HCT116 (cell line): Measurements from ENCODE around the gene IMPA2. TPM values are rescaled to one million over a fixed set of nuclear protein-coding genes. Genes with fewer than 3 reads are reported as not detected.

Experiments
- ATAC-seq: fragments of 200-7000 bp; cut with Tn5 transposase; 2 replicates; pipeline ENCODE4 v1.9.1; 2020; ENCODE audit warnings: mild to moderate bottlenecking, moderate library complexity
- BruUV-seq: library from RNA; stranded (reverse); fragments of 400-500 nt; replicated peaks from 2 replicates; lab custom pipeline; 2021; lab: Mats Ljungman, UMichigan
- CTCF ChIA-PET: fragments of 300-600 bp; sonication (Branson Sonifier 250); formaldehyde crosslinking; loops from one replicate; lab custom pipeline; 2021; ENCODE audit warnings: antibody characterized with exemption; lab: Charles Lee
- POLR2A ChIA-PET: fragments of 300-600, 350-600 bp; sonication (Branson Sonifier 250); formaldehyde crosslinking; loops from one replicate; lab custom pipeline; 2021; ENCODE audit warnings: antibody characterized with exemption; lab: Charles Lee
- RAD21 ChIA-PET, 2 experiments: fragments of 300-600 bp; sonication (Branson Sonifier 250); formaldehyde crosslinking; loops; one replicate each; lab custom pipeline; 2023; ENCODE audit warnings: low total read pairs in 2 of 2; ENCODE audit not compliant: uncharacterized antibody in 2 of 2, unreplicated experiment in 2 of 2, low non-redundant PET in 1 of 2; lab: Charles Lee
- DNase-seq: peaks from one replicate; pipeline ENCODE4 v3.0.0-alpha.2; 2010; ENCODE audit warnings: low read depth, low spot score
- H2AFZ ChIP-seq: fragments of 200-600 bp; shearing (Covaris generic), sonication (generic); 2 replicates; pipeline ENCODE4 v1.6.1; 2017; ENCODE audit warnings: low read depth, mixed run types, mixed read lengths, antibody characterized with exemption, low read length; ENCODE audit not compliant: poor library complexity, severe bottlenecking
- H3K27ac ChIP-seq: 2 replicates; pipeline ENCODE4 v1.5.1; 2012; ENCODE audit warnings: low read depth, low read length
- H3K27me3 ChIP-seq: fragments of 200-600 bp; sonication (generic); 2 replicates; pipeline ENCODE4 v1.6.1; 2016; ENCODE audit warnings: mixed run types, low read length, mixed read lengths; ENCODE audit not compliant: insufficient read depth
- H3K36me3 ChIP-seq, 2 experiments: fragments of 200-500 bp in 1 of 2; fragments of 200-600 bp in 1 of 2; sonication (Bioruptor generic) in 1 of 2; sonication (generic) in 1 of 2; 2 replicates each; pipeline versions ENCODE4 v1.5.1 to v1.6.1; 2014 to 2016; ENCODE audit warnings: low read length in 2 of 2, inconsistent platforms in 1 of 2, mixed read lengths in 1 of 2, mixed run types in 1 of 2; ENCODE audit not compliant: insufficient read depth in 2 of 2, control insufficient read depth in 1 of 2
- H3K4me1 ChIP-seq, 2 experiments: fragments of 200-600 bp in 1 of 2; sonication (generic) in 1 of 2; 2 replicates each; pipeline versions ENCODE4 v1.5.1 to v1.6.1; 2012 to 2017; ENCODE audit warnings: low read length in 2 of 2, inconsistent platforms in 1 of 2, mild to moderate bottlenecking in 1 of 2, mixed read lengths in 1 of 2, mixed run types in 1 of 2, moderate library complexity in 1 of 2; ENCODE audit not compliant: insufficient read depth in 2 of 2, control insufficient read depth in 1 of 2
- H3K4me2 ChIP-seq: fragments of 200-600 bp; sonication (generic); 2 replicates; pipeline ENCODE4 v1.6.1; 2017; ENCODE audit warnings: mixed run types, low read length, mixed read lengths
- H3K4me3 ChIP-seq, 2 experiments: fragments of 200-600 bp in 1 of 2; sonication (generic) in 1 of 2; replicated peaks in 1 of 2; 2 replicates each; pipeline ENCODE4 v1.5.1; 2011 to 2016; ENCODE audit warnings: low read length in 2 of 2, control low read depth in 1 of 2, low read depth in 1 of 2, mild to moderate bottlenecking in 1 of 2, mixed read lengths in 1 of 2, mixed run types in 1 of 2
- H3K79me2 ChIP-seq: fragments of 200-600 bp; sonication (generic); 2 replicates; pipeline ENCODE4 v1.6.1; 2017; ENCODE audit warnings: mild to moderate bottlenecking, mixed run types, low read length, moderate library complexity, mixed read lengths; ENCODE audit not compliant: insufficient read depth
- H3K9ac ChIP-seq: fragments of 200-600 bp; sonication (generic); 2 replicates; pipeline ENCODE4 v1.6.1; 2016; ENCODE audit warnings: low read length, mixed read lengths
- H3K9me2 ChIP-seq: fragments of 200-600 bp; sonication (generic), shearing (Covaris generic); 2 replicates; pipeline ENCODE4 v1.6.1; 2017; ENCODE audit warnings: mixed run types, mild to moderate bottlenecking, moderate library complexity; ENCODE audit not compliant: insufficient read depth
- H3K9me3 ChIP-seq, 2 experiments: fragments of 200-500 bp in 1 of 2; fragments of 200-600 bp in 1 of 2; sonication (Bioruptor generic) in 1 of 2; sonication (generic) in 1 of 2; 2 replicates each; pipeline ENCODE4 v1.6.1; 2014 to 2017; ENCODE audit warnings: low read length in 2 of 2, mixed read lengths in 2 of 2, inconsistent platforms in 1 of 2, low read depth in 1 of 2, mild to moderate bottlenecking in 1 of 2, mixed run types in 1 of 2, moderate library complexity in 1 of 2; ENCODE audit not compliant: control insufficient read depth in 1 of 2, insufficient read depth in 1 of 2
- H4K20me1 ChIP-seq: fragments of 200-600 bp; sonication (generic), shearing (Covaris generic); 2 replicates; pipeline ENCODE4 v1.6.1; 2017; ENCODE audit warnings: mixed run types, mild to moderate bottlenecking, moderate library complexity; ENCODE audit not compliant: insufficient read depth
- ATF3 ChIP-seq: IDR thresholded peaks from 2 replicates; pipeline ENCODE4 v1.6.1; 2012
- CBX3 ChIP-seq: IDR thresholded peaks from 2 replicates; pipeline ENCODE4 v1.6.1; 2012; ENCODE audit warnings: low read depth
- EGR1 ChIP-seq: IDR thresholded peaks from 2 replicates; pipeline ENCODE4 v1.6.1; 2012; ENCODE audit warnings: low read depth
- EZH2 ChIP-seq: fragments of 200-600 bp; sonication (generic); IDR thresholded peaks from 2 replicates; pipeline ENCODE4 v1.6.1; 2017; ENCODE audit warnings: antibody characterized with exemption, mixed run types
- EZH2phosphoT487 ChIP-seq: fragments of 200-600 bp; IDR thresholded peaks from 2 replicates; pipeline ENCODE4 v1.6.1; 2018; ENCODE audit warnings: antibody characterized with exemption, borderline replicate concordance
- JUND ChIP-seq: IDR thresholded peaks from 2 replicates; pipeline ENCODE4 v1.6.1; 2012
- POLR2A ChIP-seq: IDR thresholded peaks from 2 replicates; pipeline ENCODE4 v1.7.0; 2011; ENCODE audit warnings: borderline replicate concordance; ENCODE audit not compliant: insufficient read depth, insufficient read length; ENCODE audit errors: extremely low read depth
- POLR2AphosphoS5 ChIP-seq: IDR thresholded peaks from 2 replicates; pipeline ENCODE4 v1.6.1; 2011; ENCODE audit warnings: mild to moderate bottlenecking, low read depth, low read length, moderate library complexity
- SIN3A ChIP-seq: IDR thresholded peaks from 2 replicates; pipeline ENCODE4 v1.6.1; 2012; ENCODE audit warnings: low read depth
- SP1 ChIP-seq: IDR thresholded peaks from 2 replicates; pipeline ENCODE4 v1.6.1; 2012; ENCODE audit warnings: low read depth
- SRF ChIP-seq: IDR thresholded peaks from 2 replicates; pipeline ENCODE4 v1.6.1; 2012; ENCODE audit warnings: low read depth
- TCF7L2 ChIP-seq: IDR thresholded peaks from 2 replicates; pipeline ENCODE4 v1.7.0; 2011; ENCODE audit warnings: borderline replicate concordance, inconsistent platforms; ENCODE audit not compliant: insufficient read depth, insufficient read length; ENCODE audit errors: extremely low read depth
- YY1 ChIP-seq: IDR thresholded peaks from 2 replicates; pipeline ENCODE4 v1.6.1; 2011; ENCODE audit warnings: low read length, low read depth, moderate library complexity, mild to moderate bottlenecking; ENCODE audit not compliant: insufficient replicate concordance; ENCODE audit errors: extremely low read depth
- ZFX ChIP-seq: fragments of 450-650 bp; IDR thresholded peaks from 2 replicates; pipeline ENCODE4 v1.6.1; 2017
- intact Hi-C: fragments of 100-400 bp; cut with micrococcal nuclease; formaldehyde crosslinking; loops from 2 replicates; pipeline ENCODE4 v1.10.0; 2022
- total RNA-seq: library from RNA; stranded (reverse); gene quantifications from one replicate; pipeline ENCODE4 v1.2.1, GENCODE V29; 2021; ENCODE audit not compliant: unreplicated experiment
- TF ChIP-seq, protein P1 (sequence below), 3 experiments: fragments of 200-600 bp in 1 of 3; sonication (generic) in 1 of 3; IDR thresholded peaks in 2 of 3; conservative IDR thresholded peaks in 1 of 3; 2 replicates each; pipeline ENCODE4 v1.5.1; 2012 to 2017; ENCODE audit warnings: low read depth in 2 of 3, low read length in 2 of 3, antibody characterized with exemption in 1 of 3, borderline replicate concordance in 1 of 3, control low read depth in 1 of 3, mild to moderate bottlenecking in 1 of 3, mixed read lengths in 1 of 3, mixed run types in 1 of 3, moderate library complexity in 1 of 3; ENCODE audit not compliant: insufficient read depth in 1 of 3
- TF ChIP-seq, protein P2 (sequence below): IDR thresholded peaks from 2 replicates; pipeline ENCODE4 v1.6.1; 2012; ENCODE audit warnings: low read depth

Gene IMPA2
- total RNA-seq, 1 experiment from 2014 or later, result 32.5 TPM

DNA sequence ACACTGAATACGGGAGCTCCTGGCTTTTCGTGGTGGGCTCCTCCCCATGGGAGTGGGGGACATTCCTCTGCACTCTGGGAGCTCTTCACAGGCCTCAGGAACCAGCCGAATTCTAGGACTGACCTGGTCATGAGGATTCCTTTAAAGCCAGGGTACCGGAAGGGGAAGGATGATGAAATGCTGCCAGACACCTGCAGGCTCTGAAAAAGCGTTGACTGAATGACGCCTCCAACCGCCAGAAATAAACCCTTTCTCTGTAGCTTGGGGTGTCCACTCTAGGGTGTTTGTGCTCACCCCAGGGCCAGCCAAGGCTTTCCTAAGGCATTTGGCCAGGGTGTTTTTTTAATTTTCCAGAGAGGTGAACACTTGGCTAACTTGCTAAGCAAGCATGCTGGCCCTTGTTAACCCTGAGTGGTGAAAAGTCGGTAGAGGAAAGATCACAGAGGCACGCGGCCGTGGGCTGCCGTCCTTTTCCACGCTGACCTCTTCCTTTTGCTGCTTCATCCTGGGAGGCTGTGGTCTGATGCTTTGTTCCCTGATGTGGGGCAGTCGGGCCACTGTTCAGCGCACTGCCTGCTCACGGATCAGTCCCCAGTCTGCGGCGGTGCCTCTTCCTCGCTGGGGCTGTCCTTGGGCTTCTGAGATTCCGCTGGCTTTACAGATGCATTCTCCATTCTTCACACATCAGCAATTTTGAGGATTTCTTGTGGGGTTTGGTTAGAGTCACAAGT lies 32.0 kb downstream of the IMPA2 start:
- BruUV-seq, result no TSS peak
- Histone ChIP-seq H3K27ac (no peak overlapping the region), H3K4me2 (no peak overlapping the region), H3K4me3 (no peak overlapping the region), H3K27me3 (no peaks in the 10 kb centered on the region), H2AFZ (no peak overlapping the region), H4K20me1 (no peaks in the 10 kb centered on the region), H3K9me3 (no peaks in the 10 kb centered on the region), H3K9ac (no peak overlapping the region), H3K36me3 (no peaks in the 10 kb centered on the region; a peak in 2 of 4 replicates), H3K79me2 (no peaks in the 10 kb centered on the region), H3K9me2 (no peaks in the 10 kb centered on the region), H3K4me1 (no peaks in the 10 kb centered on the region)
- intact Hi-C loops, result no loop called here
- ATAC-seq (no peak), DNase-seq (no peak)
- ChIA-PET POLR2A (no interaction called here), RAD21 (no interaction called here), CTCF (interaction anchor here (1.3 kb wide), 1 partner anchor 75 kb away, joined by 4 read pairs; no protein-coding TSS in a partner anchor)
- TF ChIP-seq TCF7L2 (no peak), SRF (no peak), EGR1 (no peak), JUND (no peak), POLR2AphosphoS5 (no peak), CBX3 (no peak), YY1 (no peak)

- Histone ChIP-seq H3K36me3 (no peaks in the 10 kb centered on the region; a peak in 2 of 4 replicates), H3K9me3 (no peaks in the 10 kb centered on the region), H3K9ac (no peak overlapping the region), H3K27ac (no peak overlapping the region), H3K4me3 (no peak overlapping the region), H2AFZ (no peak overlapping the region), H3K27me3 (no peaks in the 10 kb centered on the region), H4K20me1 (no peaks in the 10 kb centered on the region), H3K4me2 (no peak overlapping the region), H3K79me2 (no peaks in the 10 kb centered on the region), H3K9me2 (no peaks in the 10 kb centered on the region), H3K4me1 (no peaks in the 10 kb centered on the region)
- ATAC-seq, result no peak
- intact Hi-C loops, result no loop called here
- BruUV-seq, result no TSS peak
- RAD21 ChIA-PET, result no interaction called here
- no peak for DNase-seq
- POLR2A ChIA-PET, result no interaction called here
- CTCF ChIA-PET, result interaction anchor here (0.6 kb wide), 1 partner anchor 12 kb away, joined by 3 read pairs; no protein-coding TSS in a partner anchor
- TF ChIP-seq SIN3A, result no peak
- TF ChIP-seq TCF7L2, result no peak
- no peak for TF ChIP-seq SP1
- TF ChIP-seq, protein P1, sequence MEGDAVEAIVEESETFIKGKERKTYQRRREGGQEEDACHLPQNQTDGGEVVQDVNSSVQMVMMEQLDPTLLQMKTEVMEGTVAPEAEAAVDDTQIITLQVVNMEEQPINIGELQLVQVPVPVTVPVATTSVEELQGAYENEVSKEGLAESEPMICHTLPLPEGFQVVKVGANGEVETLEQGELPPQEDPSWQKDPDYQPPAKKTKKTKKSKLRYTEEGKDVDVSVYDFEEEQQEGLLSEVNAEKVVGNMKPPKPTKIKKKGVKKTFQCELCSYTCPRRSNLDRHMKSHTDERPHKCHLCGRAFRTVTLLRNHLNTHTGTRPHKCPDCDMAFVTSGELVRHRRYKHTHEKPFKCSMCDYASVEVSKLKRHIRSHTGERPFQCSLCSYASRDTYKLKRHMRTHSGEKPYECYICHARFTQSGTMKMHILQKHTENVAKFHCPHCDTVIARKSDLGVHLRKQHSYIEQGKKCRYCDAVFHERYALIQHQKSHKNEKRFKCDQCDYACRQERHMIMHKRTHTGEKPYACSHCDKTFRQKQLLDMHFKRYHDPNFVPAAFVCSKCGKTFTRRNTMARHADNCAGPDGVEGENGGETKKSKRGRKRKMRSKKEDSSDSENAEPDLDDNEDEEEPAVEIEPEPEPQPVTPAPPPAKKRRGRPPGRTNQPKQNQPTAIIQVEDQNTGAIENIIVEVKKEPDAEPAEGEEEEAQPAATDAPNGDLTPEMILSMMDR (IDR thresholded peaks at IDR 0.05 in 2 of 3, conservative IDR thresholded peaks at IDR 0.05 in 1 of 3; ENCODE audit: borderline replicate concordance in 1 of 3, insufficient read depth in 1 of 3, low read depth in 2 of 3, low read length in 2 of 3), result no peak
- no peak for TF ChIP-seq CBX3
- TF ChIP-seq, protein P2, sequence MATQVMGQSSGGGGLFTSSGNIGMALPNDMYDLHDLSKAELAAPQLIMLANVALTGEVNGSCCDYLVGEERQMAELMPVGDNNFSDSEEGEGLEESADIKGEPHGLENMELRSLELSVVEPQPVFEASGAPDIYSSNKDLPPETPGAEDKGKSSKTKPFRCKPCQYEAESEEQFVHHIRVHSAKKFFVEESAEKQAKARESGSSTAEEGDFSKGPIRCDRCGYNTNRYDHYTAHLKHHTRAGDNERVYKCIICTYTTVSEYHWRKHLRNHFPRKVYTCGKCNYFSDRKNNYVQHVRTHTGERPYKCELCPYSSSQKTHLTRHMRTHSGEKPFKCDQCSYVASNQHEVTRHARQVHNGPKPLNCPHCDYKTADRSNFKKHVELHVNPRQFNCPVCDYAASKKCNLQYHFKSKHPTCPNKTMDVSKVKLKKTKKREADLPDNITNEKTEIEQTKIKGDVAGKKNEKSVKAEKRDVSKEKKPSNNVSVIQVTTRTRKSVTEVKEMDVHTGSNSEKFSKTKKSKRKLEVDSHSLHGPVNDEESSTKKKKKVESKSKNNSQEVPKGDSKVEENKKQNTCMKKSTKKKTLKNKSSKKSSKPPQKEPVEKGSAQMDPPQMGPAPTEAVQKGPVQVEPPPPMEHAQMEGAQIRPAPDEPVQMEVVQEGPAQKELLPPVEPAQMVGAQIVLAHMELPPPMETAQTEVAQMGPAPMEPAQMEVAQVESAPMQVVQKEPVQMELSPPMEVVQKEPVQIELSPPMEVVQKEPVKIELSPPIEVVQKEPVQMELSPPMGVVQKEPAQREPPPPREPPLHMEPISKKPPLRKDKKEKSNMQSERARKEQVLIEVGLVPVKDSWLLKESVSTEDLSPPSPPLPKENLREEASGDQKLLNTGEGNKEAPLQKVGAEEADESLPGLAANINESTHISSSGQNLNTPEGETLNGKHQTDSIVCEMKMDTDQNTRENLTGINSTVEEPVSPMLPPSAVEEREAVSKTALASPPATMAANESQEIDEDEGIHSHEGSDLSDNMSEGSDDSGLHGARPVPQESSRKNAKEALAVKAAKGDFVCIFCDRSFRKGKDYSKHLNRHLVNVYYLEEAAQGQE, result no peak
- no peak for TF ChIP-seq ATF3
- TF ChIP-seq ZFX, result no peak
- no peak for TF ChIP-seq POLR2A
- no peak for TF ChIP-seq EZH2
- TF ChIP-seq EZH2phosphoT487, result no peak
These were observed 32.8 kb downstream of the IMPA2 start for GRCh38 chr18:12014086-12014485.
